Spinal cord (tissue), 10 donors: ENCODE data around the gene TOX3. TPM values are rescaled to one million over a fixed set of nuclear protein-coding genes. Genes with fewer than 3 reads are reported as not detected.

Experiments
- DNase-seq, 6 donors: peaks; one replicate each; pipeline versions ENCODE4 v3.0.0 to v3.0.0-alpha.2; 2013 to 2015; ENCODE audit warnings: low spot score in 6 of 6, low read depth in 4 of 6
- H3K27ac ChIP-seq: one replicate; pipeline ENCODE4 v1.5.1; 2013; ENCODE audit warnings: low read depth, low read length, control low read depth
- H3K27me3 ChIP-seq: one replicate; pipeline ENCODE4 v1.6.1; 2013; ENCODE audit warnings: low read length; ENCODE audit not compliant: control insufficient read depth, insufficient read depth
- H3K36me3 ChIP-seq: one replicate; pipeline ENCODE4 v1.6.1; 2013; ENCODE audit warnings: low read length; ENCODE audit not compliant: control insufficient read depth, insufficient read depth
- H3K4me1 ChIP-seq: one replicate; pipeline ENCODE4 v1.6.1; 2013; ENCODE audit warnings: low read length; ENCODE audit not compliant: control insufficient read depth, insufficient read depth
- H3K4me3 ChIP-seq: one replicate; pipeline ENCODE4 v1.5.1; 2013; ENCODE audit warnings: low read depth, low read length, control low read depth
- H3K9me3 ChIP-seq: one replicate; pipeline ENCODE4 v1.6.1; 2013; ENCODE audit warnings: low read length; ENCODE audit not compliant: control insufficient read depth, insufficient read depth
- WGBS: methylation state at CpG from one replicate; pipeline ENCODE4 v1.1.5; 2013; ENCODE audit warnings: missing lambda C conversion rate; ENCODE audit not compliant: insufficient coverage; 5-methylcytosine and 5-hydroxymethylcytosine counted together
- polyA plus RNA-seq, 2 donors: library from polyadenylated mRNA; unstranded; fragments of 120-200 nt; gene quantifications; one replicate each; pipeline ENCODE4 v1.2.1, GENCODE V29; 2013; ENCODE audit not compliant: insufficient read length in 2 of 2
- total RNA-seq, 2 donors: library from RNA; depleted of rRNA in 1 of 2; stranded (reverse); fragments of 120-200 nt in 1 of 2; fragments of >200 nt in 1 of 2; gene quantifications; one replicate each; pipeline versions ENCODE4 v1.2.3 to v1.2.4, GENCODE V29; 2013 to 2014
- donor health status: healthy.

The TOX3 gene
- total and polyA plus RNA-seq, 4 donors: 4.8 to 27.9 (median 13.9) TPM

GRCh38 chr16:52526830-52527229 is 20.1 kb downstream of the TOX3 start:
- H3K27me3 ChIP-seq: no peaks in the 10 kb centered on the region
- H3K4me1 ChIP-seq: peaks cover 4% of the 10 kb centered on the region
- no peak overlapping the region for H3K27ac ChIP-seq
- WGBS: 80% methylated on average over 1 of the region's 3 CpGs
- no peak overlapping the region for H3K4me3 ChIP-seq
- no peaks in the 10 kb centered on the region for H3K9me3 ChIP-seq
- H3K36me3 ChIP-seq: no peaks in the 10 kb centered on the region
- DNase-seq: no peak

GRCh38 chr16:52526116-52526828 is 20.7 kb downstream of the TOX3 start:
- no peak for DNase-seq
- Histone ChIP-seq H3K27ac (no peak overlapping the region), H3K4me1 (peaks cover 4% of the 10 kb centered on the region), H3K36me3 (no peaks in the 10 kb centered on the region), H3K4me3 (no peak overlapping the region), H3K9me3 (no peaks in the 10 kb centered on the region), H3K27me3 (no peaks in the 10 kb centered on the region)
- no CpG with 5 or more reads among the region's 8 CpGs for WGBS

DNA sequence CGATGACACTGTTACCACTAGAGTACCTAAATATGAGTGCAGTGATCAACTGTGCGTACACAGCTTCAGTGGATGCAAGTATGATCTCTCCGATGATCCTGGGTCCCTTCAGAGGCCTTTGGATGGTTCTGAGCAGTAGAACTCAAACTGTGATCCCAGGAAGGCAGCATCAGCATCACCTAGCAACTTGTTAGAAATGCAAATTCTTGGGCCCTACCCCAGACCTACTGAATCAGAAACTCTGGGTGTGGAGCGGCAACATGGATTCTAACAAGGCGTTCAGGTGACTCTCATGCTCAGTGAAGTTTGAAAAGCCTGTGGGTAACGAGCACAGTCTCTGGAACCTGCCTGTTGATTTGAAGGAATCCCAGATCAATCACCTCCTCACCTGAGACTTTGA is 25.4 kb downstream of the TOX3 start:
- H3K4me3 ChIP-seq: no peak overlapping the region
- no peak for DNase-seq
- 100% methylated on average over 3 of the region's 6 CpGs for WGBS
- no peak overlapping the region for H3K27ac ChIP-seq
- H3K9me3 ChIP-seq: no peaks in the 10 kb centered on the region
- H3K27me3 ChIP-seq: no peaks in the 10 kb centered on the region
- H3K4me1 ChIP-seq: peaks cover 4% of the 10 kb centered on the region
- H3K36me3 ChIP-seq: no peaks in the 10 kb centered on the region

- Histone ChIP-seq H3K4me1 (no peaks in the 10 kb centered on the region), H3K36me3 (no peaks in the 10 kb centered on the region), H3K9me3 (no peaks in the 10 kb centered on the region), H3K27ac (no peak overlapping the region), H3K27me3 (no peaks in the 10 kb centered on the region), H3K4me3 (no peak overlapping the region)
- no peak for DNase-seq
- 100% methylated on average over 3 of the region's 5 CpGs for WGBS
These were observed 28.1 kb downstream of the TOX3 start for GRCh38 chr16:52518884-52519283.

DNA sequence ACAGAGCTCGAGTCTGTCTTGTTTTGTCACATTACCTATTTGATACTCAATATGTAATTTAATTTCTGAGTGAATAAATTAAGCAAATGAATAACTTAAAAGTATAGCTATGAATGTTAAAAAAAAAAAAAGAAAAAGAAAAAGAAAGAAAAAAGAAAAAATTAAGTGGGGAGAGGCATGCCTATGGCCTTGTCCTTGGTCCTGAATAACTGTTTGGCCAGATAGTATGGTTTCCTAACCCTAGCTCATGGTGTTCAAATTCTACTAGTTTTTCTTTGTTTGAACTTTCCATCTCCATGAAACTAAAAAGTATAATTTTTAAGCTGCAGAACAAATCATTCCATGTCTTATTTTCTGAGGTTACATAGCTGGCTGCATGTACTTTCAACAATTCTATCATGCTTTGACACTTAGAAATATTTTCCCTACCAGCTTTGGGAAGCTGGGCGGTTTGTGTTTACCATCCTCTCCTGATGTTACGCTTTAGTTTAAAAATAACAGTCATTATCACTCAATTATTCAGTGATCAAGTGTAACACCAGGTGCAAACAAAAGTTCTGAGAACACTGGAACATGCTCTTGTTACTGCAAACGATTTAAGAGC is 31.8 kb downstream of the TOX3 start:
- no peak for DNase-seq
- no peaks in the 10 kb centered on the region for H3K9me3 ChIP-seq
- H3K36me3 ChIP-seq: no peaks in the 10 kb centered on the region
- no peak overlapping the region for H3K4me3 ChIP-seq
- H3K27ac ChIP-seq: no peak overlapping the region
- H3K27me3 ChIP-seq: no peaks in the 10 kb centered on the region
- H3K4me1 ChIP-seq: no peaks in the 10 kb centered on the region
- 56% methylated on average over 2 of the region's 4 CpGs for whole genome bisulfite sequencing

DNA sequence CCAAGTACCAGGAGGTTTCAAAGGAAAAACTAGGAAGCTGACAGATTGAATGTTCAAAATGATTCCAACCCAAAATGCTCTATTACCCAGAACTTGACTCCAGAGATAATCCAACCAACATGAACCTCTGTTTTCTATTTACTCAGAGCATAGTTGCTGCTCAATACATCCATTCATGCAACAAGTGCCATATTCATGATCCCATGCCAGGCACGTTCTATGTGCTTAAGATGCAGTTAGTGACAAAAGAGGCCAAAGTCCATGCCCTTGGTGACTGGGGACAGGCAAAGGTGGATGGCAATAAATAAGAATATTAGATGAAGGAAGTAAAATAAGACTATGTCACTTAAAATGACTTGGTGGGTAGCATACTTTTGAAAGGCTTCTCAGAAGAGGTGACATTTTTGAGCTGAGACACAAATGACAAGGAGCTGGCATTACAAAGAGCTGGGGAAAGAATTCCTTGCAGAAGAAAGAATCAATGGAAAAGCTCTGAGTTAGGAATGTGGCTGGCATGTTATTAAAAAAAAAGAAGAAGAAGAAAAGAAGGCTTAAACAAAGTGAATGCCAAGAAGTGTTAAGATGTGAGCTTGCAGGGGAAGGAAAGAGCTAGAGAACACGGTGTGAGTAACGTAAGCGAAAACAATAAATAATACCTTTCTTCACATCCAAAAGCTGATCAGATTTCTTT is 34.5 kb downstream of the TOX3 start:
- Histone ChIP-seq H3K4me3 (no peak overlapping the region), H3K4me1 (no peaks in the 10 kb centered on the region), H3K27me3 (no peaks in the 10 kb centered on the region), H3K9me3 (no peaks in the 10 kb centered on the region), H3K27ac (no peak overlapping the region), H3K36me3 (no peaks in the 10 kb centered on the region)
- DNase-seq: no peak
- WGBS: no CpG with 5 or more reads among the region's 4 CpGs

- Histone ChIP-seq H3K4me1 (peaks cover 6% of the 10 kb centered on the region), H3K4me3 (no peak overlapping the region), H3K27ac (no peak overlapping the region), H3K36me3 (no peaks in the 10 kb centered on the region), H3K9me3 (no peaks in the 10 kb centered on the region), H3K27me3 (no peaks in the 10 kb centered on the region)
- DNase-seq: no peak
- WGBS: 73% methylated on average over 3 of the region's 4 CpGs
These were observed 45.2 kb downstream of the TOX3 start for GRCh38 chr16:52501746-52502145.

DNA sequence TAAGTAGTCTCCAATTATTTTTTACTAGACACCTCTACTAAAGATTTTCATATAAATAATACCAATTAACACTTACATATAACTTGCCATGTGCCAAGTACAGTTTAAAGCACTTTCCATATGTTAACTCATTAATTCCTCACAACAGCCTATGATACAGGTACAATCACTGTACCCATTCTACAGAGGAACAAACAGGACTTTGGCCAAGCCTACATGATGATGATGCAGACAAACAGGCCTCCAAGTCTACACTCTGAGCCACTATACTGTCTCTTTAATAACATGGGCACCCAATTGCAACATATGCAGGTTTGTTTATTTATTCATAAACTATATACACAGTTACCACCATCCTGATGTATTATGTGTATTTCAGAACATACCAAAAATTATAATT is 46.0 kb downstream of the TOX3 start:
- H3K36me3 ChIP-seq: no peaks in the 10 kb centered on the region
- H3K4me1 ChIP-seq: peaks cover 6% of the 10 kb centered on the region
- no peak overlapping the region for H3K4me3 ChIP-seq
- no peaks in the 10 kb centered on the region for H3K27me3 ChIP-seq
- no peaks in the 10 kb centered on the region for H3K9me3 ChIP-seq
- H3K27ac ChIP-seq: no peak overlapping the region
- DNase-seq: no peak

DNA sequence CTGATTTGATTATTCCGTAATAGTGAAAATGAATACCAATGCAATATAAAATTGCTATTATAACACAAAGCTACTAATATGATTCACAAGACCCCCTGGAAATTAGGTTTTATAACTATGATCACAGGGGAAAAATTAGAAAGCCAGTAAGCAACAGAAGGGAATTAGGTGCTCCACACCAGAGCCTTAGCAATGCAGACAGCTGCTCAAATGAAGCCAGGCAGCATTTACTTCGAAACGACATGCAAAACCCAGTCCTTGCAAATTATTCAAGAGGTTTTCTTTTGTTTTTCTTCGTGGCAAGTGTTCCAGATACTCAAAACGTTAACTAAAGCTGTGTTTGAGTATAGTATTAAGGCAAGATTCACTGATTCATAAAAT is 47.9 kb downstream of the TOX3 start:
- DNase-seq: peak in 2 of 6 donors; percentile 60 to 89
- H3K4me3 ChIP-seq: no peak overlapping the region
- H3K36me3 ChIP-seq: no peaks in the 10 kb centered on the region
- peak overlapping the region; percentile 8 for H3K27ac ChIP-seq
- no peaks in the 10 kb centered on the region for H3K9me3 ChIP-seq
- no peaks in the 10 kb centered on the region for H3K27me3 ChIP-seq
- peaks cover 6% of the 10 kb centered on the region for H3K4me1 ChIP-seq
- WGBS: no CpG with 5 or more reads among the region's 5 CpGs
